22Rv1 (cell line): ENCODE data around the gene EPB41.

Experiments used
- H3K27ac ChIP-seq: fragments of 450-650 bp; 2 replicates; pipeline ENCODE4 v1.5.1; 2017
- ZFX ChIP-seq: fragments of 450-650 bp; IDR thresholded peaks from 2 replicates; pipeline ENCODE4 v1.6.1; 2017; ENCODE audit warnings: antibody characterized with exemption, borderline replicate concordance
- TF ChIP-seq, protein P1 (sequence below): fragments of 450-650 bp; IDR thresholded peaks from 2 replicates; pipeline ENCODE4 v1.5.1; 2017; ENCODE audit warnings: mild to moderate bottlenecking

Gene EPB41

DNA sequence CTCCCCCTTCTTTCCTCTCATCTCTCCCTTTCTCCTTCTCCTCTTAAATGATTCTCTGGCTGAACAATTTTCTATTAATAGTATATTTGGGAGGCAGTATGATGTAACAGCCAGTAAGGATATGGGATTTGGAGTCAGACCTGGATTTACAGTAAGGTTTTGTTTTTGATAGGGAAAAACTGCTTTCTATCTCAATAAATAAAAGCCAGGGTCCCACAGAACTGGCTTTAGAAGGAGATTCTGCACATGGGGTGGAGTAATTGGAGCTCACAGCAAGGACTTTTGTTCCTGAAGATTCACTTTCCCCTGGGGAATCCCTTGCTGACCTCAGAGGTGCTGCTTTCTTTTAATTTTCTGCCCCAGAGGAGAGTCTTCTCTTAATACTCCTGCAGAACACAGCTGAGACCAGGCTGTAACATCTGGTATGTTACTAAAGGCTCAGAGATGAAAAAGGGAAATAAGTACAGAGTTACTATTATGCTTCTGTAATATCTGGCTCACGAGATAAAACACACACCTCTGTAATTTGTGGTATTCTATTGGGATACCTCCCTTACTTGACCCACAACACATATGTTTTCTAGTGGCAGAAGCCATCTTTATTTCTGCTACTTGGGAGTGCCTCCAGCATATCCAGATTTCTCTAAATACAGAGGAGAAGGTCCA, 13.4 kb downstream of the EPB41 start:
- H3K27ac ChIP-seq: 0 out of 2 replicates have a peak overlapping the region, but pooled peaks have one; percentile 33
- no peak for TF ChIP-seq ZFX
- TF ChIP-seq, protein P1, sequence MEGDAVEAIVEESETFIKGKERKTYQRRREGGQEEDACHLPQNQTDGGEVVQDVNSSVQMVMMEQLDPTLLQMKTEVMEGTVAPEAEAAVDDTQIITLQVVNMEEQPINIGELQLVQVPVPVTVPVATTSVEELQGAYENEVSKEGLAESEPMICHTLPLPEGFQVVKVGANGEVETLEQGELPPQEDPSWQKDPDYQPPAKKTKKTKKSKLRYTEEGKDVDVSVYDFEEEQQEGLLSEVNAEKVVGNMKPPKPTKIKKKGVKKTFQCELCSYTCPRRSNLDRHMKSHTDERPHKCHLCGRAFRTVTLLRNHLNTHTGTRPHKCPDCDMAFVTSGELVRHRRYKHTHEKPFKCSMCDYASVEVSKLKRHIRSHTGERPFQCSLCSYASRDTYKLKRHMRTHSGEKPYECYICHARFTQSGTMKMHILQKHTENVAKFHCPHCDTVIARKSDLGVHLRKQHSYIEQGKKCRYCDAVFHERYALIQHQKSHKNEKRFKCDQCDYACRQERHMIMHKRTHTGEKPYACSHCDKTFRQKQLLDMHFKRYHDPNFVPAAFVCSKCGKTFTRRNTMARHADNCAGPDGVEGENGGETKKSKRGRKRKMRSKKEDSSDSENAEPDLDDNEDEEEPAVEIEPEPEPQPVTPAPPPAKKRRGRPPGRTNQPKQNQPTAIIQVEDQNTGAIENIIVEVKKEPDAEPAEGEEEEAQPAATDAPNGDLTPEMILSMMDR: no peak

DNA sequence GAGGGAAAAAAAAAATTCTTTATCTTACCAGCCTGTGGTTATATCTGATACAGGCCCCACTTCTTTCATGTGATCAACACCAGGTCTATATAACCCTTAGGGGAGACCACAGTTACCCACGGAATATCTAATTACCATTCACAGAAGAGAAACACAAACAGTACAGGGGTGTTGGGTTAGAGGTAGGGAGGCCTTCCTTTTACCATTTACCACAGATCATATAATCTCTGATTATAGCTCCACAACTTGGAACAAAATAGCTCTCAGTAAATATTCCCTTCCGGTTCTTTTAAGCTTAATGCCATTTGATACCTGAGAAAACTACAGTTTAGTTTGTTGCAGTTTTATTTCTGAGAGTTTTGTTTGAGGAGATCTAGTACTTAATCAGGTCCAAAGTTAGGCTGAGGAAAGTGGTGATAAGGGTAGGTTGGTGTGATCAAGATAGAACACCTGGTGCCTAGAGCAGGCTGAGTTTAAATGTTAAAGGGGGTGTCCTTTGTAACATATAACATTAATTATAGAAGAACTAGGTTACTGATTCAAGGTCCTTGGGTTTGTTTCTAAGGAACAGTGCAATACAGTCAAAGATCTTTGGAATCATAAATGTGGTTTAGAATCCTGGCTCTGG, 14.1 kb downstream of the EPB41 start:
- TF ChIP-seq, protein P1: no peak
- no peak for TF ChIP-seq ZFX
- peak overlapping the region; percentile 33; the same call in 1 of the 2 replicates for H3K27ac ChIP-seq

DNA sequence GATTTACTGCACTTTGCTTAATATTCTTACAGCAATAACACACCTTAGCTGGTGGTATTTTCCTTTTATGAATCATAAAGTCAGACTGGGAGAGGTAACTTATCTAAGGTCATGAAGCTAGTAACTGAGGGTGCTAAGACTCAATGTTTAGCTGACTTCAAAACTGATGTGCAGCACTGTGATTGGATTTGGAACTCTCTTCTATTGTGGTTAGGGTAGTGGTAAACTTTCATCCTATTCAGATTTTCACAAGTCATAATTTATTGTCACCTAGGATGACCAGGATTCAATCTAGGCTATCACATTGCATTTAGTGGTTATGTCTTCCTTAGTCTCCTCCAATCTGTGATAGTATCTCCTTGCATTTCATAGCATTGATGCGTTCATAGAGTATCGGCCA, 18.9 kb downstream of the EPB41 start:
- TF ChIP-seq, protein P1: no peak
- TF ChIP-seq ZFX: no peak
- no peak overlapping the region for H3K27ac ChIP-seq

DNA sequence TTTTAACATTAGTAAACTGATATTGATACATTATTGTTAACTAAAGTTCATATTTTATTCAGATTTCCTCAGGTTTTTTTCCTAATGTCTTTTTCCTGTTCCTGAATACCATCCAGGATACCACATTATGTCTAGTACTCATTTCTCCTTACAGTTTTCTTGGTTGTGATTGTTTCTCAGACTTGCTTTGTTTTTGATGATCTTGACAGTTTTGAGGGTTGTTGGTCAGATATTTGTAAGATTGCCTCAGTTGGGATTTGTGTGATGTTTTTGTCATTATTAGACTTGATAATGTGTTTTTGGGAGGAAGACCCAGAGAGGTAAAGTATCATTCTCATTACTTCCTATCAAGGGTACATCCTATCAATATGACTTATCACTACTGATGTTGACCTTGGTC, 19.5 kb downstream of the EPB41 start:
- TF ChIP-seq ZFX: no peak
- TF ChIP-seq, protein P1: no peak
- H3K27ac ChIP-seq: no peak overlapping the region

DNA sequence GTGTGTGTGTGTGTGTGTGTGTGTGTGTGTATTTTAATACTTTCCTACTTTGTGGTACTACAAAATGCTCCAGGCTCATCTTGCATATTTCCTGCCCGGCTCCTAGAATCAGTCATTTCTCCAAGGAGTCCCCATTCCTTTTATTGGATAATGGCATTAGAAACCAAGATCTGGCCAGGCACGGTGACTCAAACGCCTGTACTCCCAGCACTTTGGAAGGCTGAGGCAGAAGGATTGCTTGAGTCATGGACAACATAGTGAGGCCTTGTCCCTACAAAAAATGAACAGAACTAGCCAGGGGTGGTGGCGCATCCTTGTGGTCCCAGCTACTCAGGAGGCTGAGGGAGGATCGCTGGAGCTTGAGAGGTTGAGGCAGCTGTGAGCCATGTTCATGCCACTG, 20.3 kb downstream of the EPB41 start:
- TF ChIP-seq ZFX: no peak
- TF ChIP-seq, protein P1: no peak

DNA sequence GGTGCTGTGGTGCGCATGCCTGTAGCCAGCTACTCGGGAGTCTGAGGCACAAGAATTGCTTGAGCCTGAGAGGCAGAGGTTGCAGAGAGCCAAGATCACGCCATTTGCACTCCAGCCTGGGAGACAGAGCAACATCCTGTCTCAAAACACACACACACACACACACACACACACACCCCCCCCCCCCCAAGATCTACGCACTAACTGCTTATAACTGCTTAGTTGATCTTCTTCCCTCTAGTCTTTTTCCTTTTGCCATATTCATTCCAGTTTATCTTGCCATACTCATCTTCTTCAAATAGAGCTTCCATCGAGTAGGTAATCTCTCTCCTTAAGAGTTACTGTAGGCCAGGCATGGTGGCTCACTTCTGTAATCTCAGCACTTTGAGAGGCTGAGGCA, 20.9 kb downstream of the EPB41 start:
- TF ChIP-seq, protein P1: no peak
- TF ChIP-seq ZFX: no peak
- no peak overlapping the region for H3K27ac ChIP-seq

More for the DNA sequence above, 20.3 kb downstream of the EPB41 start:
- H3K27ac ChIP-seq: no peak overlapping the region

DNA sequence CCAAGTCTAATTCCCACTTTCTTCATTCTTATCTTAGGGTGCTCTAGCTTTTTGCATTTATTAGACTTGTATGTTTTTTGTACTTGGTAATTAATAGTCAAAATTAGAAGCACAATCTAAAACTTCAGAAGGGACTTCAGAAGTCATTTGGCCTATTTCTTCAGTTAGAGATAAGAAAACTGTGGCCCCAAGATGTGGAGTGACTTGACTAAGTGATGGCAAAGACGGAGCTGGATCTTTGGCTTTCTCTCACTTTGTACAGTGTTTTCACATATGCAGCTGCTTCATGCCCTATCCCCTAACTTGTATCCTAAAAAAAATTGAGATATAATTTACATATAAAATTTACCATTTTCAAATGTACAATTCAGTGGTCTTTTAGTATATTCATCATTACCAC, 21.7 kb downstream of the EPB41 start:
- TF ChIP-seq, protein P1: no peak
- no peak for TF ChIP-seq ZFX
- H3K27ac ChIP-seq: no peak overlapping the region
